ENCODE results near the gene MLH3. TPM values are rescaled to one million over a fixed set of nuclear protein-coding genes. Genes with fewer than 3 reads are reported as not detected.
"Not testable (repeated sequence)": the region's sequence is repeated elsewhere in the genome, so short reads cannot be mapped to it uniquely, and the experiment has no call there.

The MLH3 gene
- total RNA-seq, 1 experiment from 2014 or later, result 23.0 TPM

DNA sequence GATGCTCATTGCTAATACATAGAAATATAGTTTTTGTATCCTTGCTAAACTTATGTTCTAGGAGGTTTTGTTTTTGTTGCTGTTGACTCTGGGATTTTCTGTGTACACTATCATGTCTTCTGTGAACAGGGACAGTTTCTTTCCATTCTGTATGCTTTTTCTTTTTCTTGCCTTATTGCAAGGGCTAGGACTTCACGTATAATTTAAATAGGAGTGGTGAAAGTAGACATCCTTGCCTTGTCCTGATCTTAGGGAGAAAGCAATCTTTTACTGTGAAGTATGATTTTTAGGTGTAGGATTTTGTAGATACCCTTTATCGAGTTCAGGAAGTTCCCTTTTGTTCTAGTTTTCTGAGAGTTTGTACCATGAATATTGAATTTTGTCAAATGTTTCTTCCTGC is 50.0 kb downstream of the MLH3 start:
- H3K9me3 Mint-ChIP-seq, result peaks cover 3 to 4% of the 10 kb centered on the region in 2 experiments; a peak in 1 of 5 replicates
- H3K4me3 Mint-ChIP-seq, result peak overlapping the region in 1 of 2 experiments; percentile 13; a peak in 1 of 5 replicates

DNA sequence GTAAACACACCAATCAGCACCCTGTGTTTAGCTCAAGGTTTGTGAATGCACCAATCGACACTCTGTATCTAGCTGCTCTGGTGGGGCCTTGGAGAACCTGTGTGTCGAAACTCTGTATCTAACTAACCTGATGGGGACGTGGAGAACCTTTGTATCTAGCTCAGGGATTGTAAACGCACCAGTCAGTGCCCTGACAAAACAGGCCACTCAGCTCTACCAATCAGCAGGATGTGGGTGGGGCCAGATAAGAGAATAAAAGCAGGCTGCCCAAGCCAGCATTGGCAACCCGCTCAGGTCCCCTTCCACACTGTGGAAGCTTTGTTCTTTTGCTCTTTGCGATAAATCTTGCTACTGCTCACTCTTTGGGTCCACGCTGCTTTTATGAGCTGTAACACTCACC is 55.5 kb downstream of the MLH3 start:
- H3K56ac ChIP-seq (ENCODE audit: insufficient read length, low read depth, low read length); H3K4me1 Mint-ChIP-seq; H3K4me3 Mint-ChIP-seq; H3K27ac Mint-ChIP-seq; H3K14ac ChIP-seq (ENCODE audit: insufficient read depth, low read length); H2AFZ ChIP-seq (ENCODE audit: low read length); H3K23ac ChIP-seq (ENCODE audit: insufficient read length, low read depth, low read length); H3K27me3 Mint-ChIP-seq (ENCODE audit: low read depth); H3K4ac ChIP-seq (ENCODE audit: low read depth, low read length); H3K4me1 ChIP-seq (ENCODE audit: insufficient read depth, low read length); H3K9ac ChIP-seq (ENCODE audit: extremely low read depth, insufficient read length, low read length); H3T11ph ChIP-seq (ENCODE audit: low read length); H2BK12ac ChIP-seq (ENCODE audit: insufficient read length, low read depth, low read length); H3K27me3 ChIP-seq (ENCODE audit: insufficient read depth, low read length); H3K36me3 Mint-ChIP-seq (ENCODE audit: insufficient read depth in 1 of 3, low read depth in 3 of 3); H4K91ac ChIP-seq (ENCODE audit: insufficient read length, low read depth, low read length); H3K18ac ChIP-seq (ENCODE audit: insufficient read length, low read depth, low read length); H3K79me2 ChIP-seq (ENCODE audit: insufficient read depth, low read length); H2BK20ac ChIP-seq (ENCODE audit: low read depth, low read length, poor library complexity, severe bottlenecking); H4K20me1 ChIP-seq (ENCODE audit: control insufficient read depth, insufficient read depth, insufficient read length); H2AK5ac ChIP-seq (ENCODE audit: insufficient read length, low read length); H3K27ac ChIP-seq (ENCODE audit: insufficient read length, low read depth, low read length); H2BK120ac ChIP-seq (ENCODE audit: low read depth, low read length, poor library complexity, severe bottlenecking); H4K8ac ChIP-seq (replicated peaks; ENCODE audit: insufficient read length, low read depth, low read length); H2BK5ac ChIP-seq (ENCODE audit: insufficient read length, low read length); H3K4me2 ChIP-seq (ENCODE audit: insufficient read depth, insufficient read length, low read length); H4K5ac ChIP-seq (ENCODE audit: insufficient read length, low read depth, low read length); H2BK15ac ChIP-seq (ENCODE audit: low read depth, low read length); H3K79me1 ChIP-seq (ENCODE audit: insufficient read depth, low read depth, low read length, poor library complexity, severe bottlenecking); H3K9me3 Mint-ChIP-seq; H3K23me2 ChIP-seq (ENCODE audit: insufficient read length, low read depth, low read length, poor library complexity, severe bottlenecking); DNase-seq; H3K9me3 ChIP-seq (ENCODE audit: control insufficient read depth, low read depth, low read length): not testable (repeated sequence)
- WGBS (ENCODE audit: extremely low coverage, insufficient read length, low lambda C conversion rate), result no CpG with 5 or more reads among the region's 7 CpGs

More for the DNA sequence above, 50.0 kb downstream of the MLH3 start:
- Histone ChIP-seq H3K4ac (ENCODE audit: low read depth, low read length) (no peak overlapping the region), H3K4me1 (ENCODE audit: insufficient read depth, low read length) (peaks cover 5% of the 10 kb centered on the region; the same call in 1 of the 2 replicates), H2BK120ac (ENCODE audit: low read depth, low read length, poor library complexity, severe bottlenecking) (no peak overlapping the region), H4K8ac (replicated peaks; ENCODE audit: insufficient read length, low read depth, low read length) (no peak overlapping the region), H3K9ac (ENCODE audit: extremely low read depth, insufficient read length, low read length) (no peak overlapping the region), H3K56ac (ENCODE audit: insufficient read length, low read depth, low read length) (no peak overlapping the region), H2BK5ac (ENCODE audit: insufficient read length, low read length) (no peak overlapping the region), H3K9me3 (ENCODE audit: control insufficient read depth, low read depth, low read length) (no peaks in the 10 kb centered on the region), H2BK15ac (ENCODE audit: low read depth, low read length) (no peak overlapping the region), H3K18ac (ENCODE audit: insufficient read length, low read depth, low read length) (no peak overlapping the region), H3K79me2 (ENCODE audit: insufficient read depth, low read length) (peaks cover 6% of the 10 kb centered on the region; the same call in 1 of the 2 replicates), H3T11ph (ENCODE audit: low read length) (no peak overlapping the region), H4K91ac (ENCODE audit: insufficient read length, low read depth, low read length) (no peak overlapping the region), H2AK5ac (ENCODE audit: insufficient read length, low read length) (no peak overlapping the region), H2BK12ac (ENCODE audit: insufficient read length, low read depth, low read length) (no peak overlapping the region), H3K23me2 (ENCODE audit: insufficient read length, low read depth, low read length, poor library complexity, severe bottlenecking) (peaks cover 12% of the 10 kb centered on the region), H3K4me2 (ENCODE audit: insufficient read depth, insufficient read length, low read length) (no peak overlapping the region), H2AFZ (ENCODE audit: low read length) (no peak overlapping the region), H3K27ac (ENCODE audit: insufficient read length, low read depth, low read length) (no peak overlapping the region), H2BK20ac (ENCODE audit: low read depth, low read length, poor library complexity, severe bottlenecking) (no peak overlapping the region), H4K5ac (ENCODE audit: insufficient read length, low read depth, low read length) (no peak overlapping the region), H3K23ac (ENCODE audit: insufficient read length, low read depth, low read length) (no peak overlapping the region), H4K20me1 (ENCODE audit: control insufficient read depth, insufficient read depth, insufficient read length) (no peaks in the 10 kb centered on the region), H3K27me3 (ENCODE audit: insufficient read depth, low read length) (no peaks in the 10 kb centered on the region), H3K14ac (ENCODE audit: insufficient read depth, low read length) (no peak overlapping the region), H3K79me1 (ENCODE audit: insufficient read depth, low read depth, low read length, poor library complexity, severe bottlenecking) (peaks cover 7% of the 10 kb centered on the region)
- no peak for DNase-seq
- no peaks in the 10 kb centered on the region for H3K27me3 Mint-ChIP-seq (ENCODE audit: low read depth)
- WGBS (ENCODE audit: extremely low coverage, insufficient read length, low lambda C conversion rate), result no CpG with 5 or more reads among the region's 2 CpGs
- H3K36me3 Mint-ChIP-seq (ENCODE audit: insufficient read depth in 1 of 3, low read depth in 3 of 3), result peaks cover 0 to 28% (median 21%) of the 10 kb centered on the region in 3 experiments; a peak in 6 of 7 replicates
- TF ChIP-seq, protein P1, sequence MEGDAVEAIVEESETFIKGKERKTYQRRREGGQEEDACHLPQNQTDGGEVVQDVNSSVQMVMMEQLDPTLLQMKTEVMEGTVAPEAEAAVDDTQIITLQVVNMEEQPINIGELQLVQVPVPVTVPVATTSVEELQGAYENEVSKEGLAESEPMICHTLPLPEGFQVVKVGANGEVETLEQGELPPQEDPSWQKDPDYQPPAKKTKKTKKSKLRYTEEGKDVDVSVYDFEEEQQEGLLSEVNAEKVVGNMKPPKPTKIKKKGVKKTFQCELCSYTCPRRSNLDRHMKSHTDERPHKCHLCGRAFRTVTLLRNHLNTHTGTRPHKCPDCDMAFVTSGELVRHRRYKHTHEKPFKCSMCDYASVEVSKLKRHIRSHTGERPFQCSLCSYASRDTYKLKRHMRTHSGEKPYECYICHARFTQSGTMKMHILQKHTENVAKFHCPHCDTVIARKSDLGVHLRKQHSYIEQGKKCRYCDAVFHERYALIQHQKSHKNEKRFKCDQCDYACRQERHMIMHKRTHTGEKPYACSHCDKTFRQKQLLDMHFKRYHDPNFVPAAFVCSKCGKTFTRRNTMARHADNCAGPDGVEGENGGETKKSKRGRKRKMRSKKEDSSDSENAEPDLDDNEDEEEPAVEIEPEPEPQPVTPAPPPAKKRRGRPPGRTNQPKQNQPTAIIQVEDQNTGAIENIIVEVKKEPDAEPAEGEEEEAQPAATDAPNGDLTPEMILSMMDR (conservative IDR thresholded peaks at IDR 0.05), result no peak
- no peak overlapping the region for H3K27ac Mint-ChIP-seq
- peaks cover 12 to 15% of the 10 kb centered on the region in 2 experiments for H3K4me1 Mint-ChIP-seq

Measured in H9 (cell line).